Neural crest cell (in vitro differentiated cells): Measurements from ENCODE around the gene TCF7L2. TPM values are rescaled to one million over a fixed set of nuclear protein-coding genes. Genes with fewer than 3 reads are reported as not detected.

Source experiments
- DNase-seq: peaks from one replicate; pipeline ENCODE4 v3.0.0; 2021; ENCODE audit warnings: low read depth, mixed read lengths, low spot score
- H3K27ac Mint-ChIP-seq: one replicate; pipeline ENCODE4 v1.8.0; 2021; ENCODE audit warnings: mild to moderate bottlenecking, mixed read lengths; ENCODE audit not compliant: unreplicated experiment
- H3K27me3 Mint-ChIP-seq: 2 replicates; pipeline ENCODE4 v1.8.0; 2021; ENCODE audit warnings: low read depth, mild to moderate bottlenecking, mixed read lengths
- H3K36me3 Mint-ChIP-seq: 2 replicates; pipeline ENCODE4 v1.8.0; 2021; ENCODE audit warnings: low read depth, mild to moderate bottlenecking, mixed read lengths
- H3K4me1 Mint-ChIP-seq: 2 replicates; pipeline ENCODE4 v1.8.0; 2021; ENCODE audit warnings: mixed read lengths
- H3K4me3 Mint-ChIP-seq: one replicate; pipeline ENCODE4 v1.8.0; 2021; ENCODE audit warnings: mild to moderate bottlenecking, mixed read lengths
- H3K9me3 Mint-ChIP-seq: 2 replicates; pipeline ENCODE4 v1.8.0; 2021; ENCODE audit warnings: mixed read lengths
- total RNA-seq: library from RNA; stranded (reverse); gene quantifications from 2 replicates; pipeline ENCODE4 v1.2.1, GENCODE V29; 2021
- TF ChIP-seq, protein P1 (sequence below): fragments of 200-600 bp; sonication (generic); conservative IDR thresholded peaks from 2 replicates; pipeline ENCODE4 v1.5.0; 2021; ENCODE audit warnings: antibody characterized with exemption, mild to moderate bottlenecking

The TCF7L2 gene
- total RNA-seq, 1 donor from 2014 or later: 34.8 TPM

DNA sequence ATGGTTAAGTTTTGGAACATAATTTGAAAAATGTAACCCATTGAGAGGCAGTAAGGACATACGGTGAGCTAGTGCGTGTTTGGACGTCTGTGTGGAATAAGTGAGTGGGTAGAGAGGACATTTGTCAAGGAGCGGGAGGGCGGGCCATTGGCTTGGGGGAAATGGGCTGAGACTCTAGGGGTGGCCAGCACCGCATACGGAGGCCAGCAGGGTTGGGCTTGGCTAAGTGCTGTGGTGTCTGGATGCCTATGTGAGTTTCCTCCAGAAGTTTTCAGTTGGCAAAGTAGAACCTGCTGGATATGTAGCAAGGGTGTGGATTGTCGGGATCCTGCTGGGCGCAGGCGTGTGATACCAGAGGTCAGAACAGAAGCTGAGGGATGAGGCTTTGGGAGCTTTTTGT lies 103.0 kb downstream of the TCF7L2 start:
- Mint-ChIP-seq H3K27ac (no peak overlapping the region), H3K36me3 (peaks cover 2% of the 10 kb centered on the region), H3K4me3 (no peak overlapping the region), H3K4me1 (peaks cover 49% of the 10 kb centered on the region), H3K9me3 (no peaks in the 10 kb centered on the region), H3K27me3 (peaks cover 2% of the 10 kb centered on the region)
- no peak for DNase-seq
- TF ChIP-seq, protein P1, sequence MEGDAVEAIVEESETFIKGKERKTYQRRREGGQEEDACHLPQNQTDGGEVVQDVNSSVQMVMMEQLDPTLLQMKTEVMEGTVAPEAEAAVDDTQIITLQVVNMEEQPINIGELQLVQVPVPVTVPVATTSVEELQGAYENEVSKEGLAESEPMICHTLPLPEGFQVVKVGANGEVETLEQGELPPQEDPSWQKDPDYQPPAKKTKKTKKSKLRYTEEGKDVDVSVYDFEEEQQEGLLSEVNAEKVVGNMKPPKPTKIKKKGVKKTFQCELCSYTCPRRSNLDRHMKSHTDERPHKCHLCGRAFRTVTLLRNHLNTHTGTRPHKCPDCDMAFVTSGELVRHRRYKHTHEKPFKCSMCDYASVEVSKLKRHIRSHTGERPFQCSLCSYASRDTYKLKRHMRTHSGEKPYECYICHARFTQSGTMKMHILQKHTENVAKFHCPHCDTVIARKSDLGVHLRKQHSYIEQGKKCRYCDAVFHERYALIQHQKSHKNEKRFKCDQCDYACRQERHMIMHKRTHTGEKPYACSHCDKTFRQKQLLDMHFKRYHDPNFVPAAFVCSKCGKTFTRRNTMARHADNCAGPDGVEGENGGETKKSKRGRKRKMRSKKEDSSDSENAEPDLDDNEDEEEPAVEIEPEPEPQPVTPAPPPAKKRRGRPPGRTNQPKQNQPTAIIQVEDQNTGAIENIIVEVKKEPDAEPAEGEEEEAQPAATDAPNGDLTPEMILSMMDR: no peak

DNA sequence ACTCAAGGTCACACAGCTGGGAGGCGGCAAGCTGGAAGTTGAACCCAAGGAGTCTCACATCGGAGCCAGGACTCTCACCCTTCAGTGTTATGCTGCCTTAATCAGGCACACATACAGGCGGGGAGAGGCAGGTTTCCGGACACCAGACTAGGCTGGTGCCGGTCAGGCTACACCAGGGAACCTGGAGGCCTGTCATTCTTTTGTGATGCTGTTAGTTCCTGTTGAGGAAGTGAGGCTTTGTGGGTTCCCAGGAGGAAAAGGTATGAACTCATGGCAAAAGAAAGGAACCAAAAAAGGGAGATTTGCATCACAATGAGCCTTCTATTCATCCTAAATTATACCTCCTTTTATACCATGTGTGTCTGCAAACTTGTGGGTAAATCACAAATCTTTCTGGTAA lies 103.8 kb downstream of the TCF7L2 start:
- DNase-seq: no peak
- TF ChIP-seq, protein P1: no peak
- Mint-ChIP-seq H3K4me1 (peaks cover 41% of the 10 kb centered on the region), H3K9me3 (no peaks in the 10 kb centered on the region), H3K36me3 (peaks cover 2% of the 10 kb centered on the region), H3K27me3 (peaks cover 2% of the 10 kb centered on the region), H3K4me3 (peak overlapping the region; percentile 7), H3K27ac (no peak overlapping the region)

DNA sequence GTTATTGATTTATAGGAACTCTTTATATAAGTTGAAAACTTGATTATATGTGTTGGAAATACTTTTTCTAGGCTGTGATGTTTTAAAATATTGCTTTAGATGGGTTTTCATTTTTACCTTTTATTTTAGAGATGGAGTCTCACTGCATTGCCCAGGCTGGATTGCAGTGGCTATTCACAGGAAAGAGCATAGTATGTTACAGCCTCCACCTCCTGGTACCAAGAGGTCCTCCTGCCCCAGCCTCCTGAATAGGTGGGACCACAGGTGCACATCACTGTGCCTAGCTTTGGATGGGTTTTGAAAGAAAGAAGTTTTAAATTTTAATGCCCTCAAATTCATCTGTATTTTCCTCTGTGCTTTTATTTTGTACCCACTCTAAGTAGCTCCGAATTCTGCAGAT lies 105.4 kb downstream of the TCF7L2 start:
- DNase-seq: no peak
- peaks cover 2% of the 10 kb centered on the region for H3K27me3 Mint-ChIP-seq
- no peaks in the 10 kb centered on the region for H3K9me3 Mint-ChIP-seq
- H3K4me3 Mint-ChIP-seq: no peak overlapping the region
- peaks cover 2% of the 10 kb centered on the region for H3K36me3 Mint-ChIP-seq
- no peak overlapping the region for H3K27ac Mint-ChIP-seq
- TF ChIP-seq, protein P1: no peak
- peaks cover 32% of the 10 kb centered on the region for H3K4me1 Mint-ChIP-seq

DNA sequence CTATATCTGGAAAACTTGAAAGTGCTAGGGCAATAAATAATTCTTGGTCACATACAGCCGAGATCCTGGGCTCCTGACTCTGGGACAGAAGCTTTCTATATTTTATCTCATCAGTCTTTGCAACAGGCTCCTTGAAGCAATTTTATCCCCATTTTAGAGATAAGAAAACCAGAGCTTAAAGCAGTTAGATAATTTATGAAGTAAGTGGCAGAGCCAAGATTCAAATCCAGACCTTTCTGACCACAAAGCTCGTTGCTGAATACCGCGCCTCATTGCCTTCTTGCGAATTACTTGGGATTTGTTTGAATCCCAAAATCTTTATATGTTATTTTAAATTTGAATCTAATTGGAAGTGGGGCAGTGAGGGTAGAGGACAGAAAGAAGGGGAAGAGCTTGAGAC lies 106.0 kb downstream of the TCF7L2 start:
- DNase-seq: no peak
- H3K27me3 Mint-ChIP-seq: peaks cover 2% of the 10 kb centered on the region
- TF ChIP-seq, protein P1: no peak
- peaks cover 2% of the 10 kb centered on the region for H3K36me3 Mint-ChIP-seq
- peaks cover 29% of the 10 kb centered on the region for H3K4me1 Mint-ChIP-seq
- H3K27ac Mint-ChIP-seq: no peak overlapping the region
- peak overlapping the region; percentile 11 for H3K4me3 Mint-ChIP-seq
- H3K9me3 Mint-ChIP-seq: no peaks in the 10 kb centered on the region

DNA sequence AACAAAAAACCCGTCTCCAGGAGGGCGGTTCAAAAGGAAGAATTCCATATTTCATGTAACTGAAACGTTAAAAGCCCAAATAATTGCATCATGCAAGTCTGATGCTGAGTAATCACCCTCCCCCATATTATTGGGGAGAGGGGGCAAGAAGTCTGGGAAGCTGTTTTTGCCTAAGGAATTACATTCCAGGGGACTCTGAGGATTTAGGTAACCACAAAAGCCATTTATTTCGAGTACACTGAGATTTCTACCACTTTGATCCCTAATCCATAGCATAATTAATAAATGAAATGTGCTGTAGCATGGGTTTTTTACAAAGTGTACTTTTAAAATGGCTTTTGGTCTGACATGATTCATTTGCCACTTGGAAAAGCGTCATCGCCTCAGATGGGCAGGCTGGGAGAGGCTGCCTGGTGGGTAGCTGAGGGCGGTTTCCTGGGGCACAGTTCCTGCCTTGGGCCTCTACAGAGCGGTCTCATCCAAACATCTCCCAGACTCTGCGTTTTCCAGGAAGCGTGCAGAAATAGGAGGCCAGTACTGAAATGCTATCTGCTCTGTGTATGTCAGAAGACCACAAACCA lies 106.5 kb downstream of the TCF7L2 start:
- H3K27me3 Mint-ChIP-seq: peaks cover 2% of the 10 kb centered on the region
- peaks cover 28% of the 10 kb centered on the region for H3K4me1 Mint-ChIP-seq
- no peaks in the 10 kb centered on the region for H3K9me3 Mint-ChIP-seq
- no peak overlapping the region for H3K27ac Mint-ChIP-seq
- TF ChIP-seq, protein P1: no peak
- no peak for DNase-seq
- H3K4me3 Mint-ChIP-seq: peak overlapping the region; percentile 11
- H3K36me3 Mint-ChIP-seq: peaks cover 2% of the 10 kb centered on the region
